Chondrocyte (in vitro differentiated cells): ENCODE data around the gene PTPRB. TPM values are rescaled to one million over a fixed set of nuclear protein-coding genes. Genes with fewer than 3 reads are reported as not detected.

Source experiments
- DNase-seq: peaks from one replicate; pipeline ENCODE4 v3.0.0; 2021; ENCODE audit warnings: mixed read lengths, low spot score
- H3K27ac Mint-ChIP-seq: one replicate; pipeline ENCODE4 v1.8.0; 2021; ENCODE audit warnings: mild to moderate bottlenecking, moderate library complexity, mixed read lengths; ENCODE audit not compliant: unreplicated experiment
- H3K27me3 Mint-ChIP-seq: 2 replicates; pipeline ENCODE4 v1.8.0; 2021; ENCODE audit warnings: low read depth, mixed read lengths
- H3K36me3 Mint-ChIP-seq: 2 replicates; pipeline ENCODE4 v1.8.0; 2021; ENCODE audit warnings: low read depth, mixed read lengths
- H3K4me1 Mint-ChIP-seq: 2 replicates; pipeline ENCODE4 v1.8.0; 2021; ENCODE audit warnings: low read depth, mild to moderate bottlenecking, mixed read lengths
- H3K4me3 Mint-ChIP-seq: one replicate; pipeline ENCODE4 v1.8.0; 2021; ENCODE audit warnings: mild to moderate bottlenecking, moderate library complexity, mixed read lengths; ENCODE audit not compliant: unreplicated experiment
- H3K9me3 Mint-ChIP-seq: 2 replicates; pipeline ENCODE4 v1.8.0; 2021; ENCODE audit warnings: low read depth, mixed read lengths
- CTCF ChIP-seq: fragments of 200-600 bp; sonication (generic); IDR thresholded peaks from 2 replicates; pipeline ENCODE4 v1.5.0; 2021; ENCODE audit warnings: antibody characterized with exemption, mild to moderate bottlenecking, moderate library complexity
- total RNA-seq: library from RNA; stranded (reverse); gene quantifications from 3 replicates; pipeline ENCODE4 v1.2.1, GENCODE V29; 2021

The PTPRB gene
- total RNA-seq, 1 donor from 2014 or later, result 0.37 TPM

GRCh38 chr12:70603044-70603443 lies 34.2 kb downstream of the PTPRB start:
- no peak overlapping the region for H3K4me3 Mint-ChIP-seq
- H3K9me3 Mint-ChIP-seq, result peaks cover 6% of the 10 kb centered on the region
- H3K36me3 Mint-ChIP-seq, result peaks cover 2% of the 10 kb centered on the region
- H3K27ac Mint-ChIP-seq, result no peak overlapping the region
- H3K27me3 Mint-ChIP-seq, result peaks cover under 1% of the 10 kb centered on the region
- H3K4me1 Mint-ChIP-seq, result no peaks in the 10 kb centered on the region
- TF ChIP-seq CTCF, result no peak
- no peak for DNase-seq

- H3K27ac Mint-ChIP-seq, result no peak overlapping the region
- TF ChIP-seq CTCF, result no peak
- peaks cover 2% of the 10 kb centered on the region for H3K27me3 Mint-ChIP-seq
Measured at GRCh38 chr12:70598467-70599193, 38.6 kb downstream of the PTPRB start.

GRCh38 chr12:70592664-70593063 lies 44.6 kb downstream of the PTPRB start:
- H3K36me3 Mint-ChIP-seq, result no peaks in the 10 kb centered on the region
- TF ChIP-seq CTCF, result no peak
- no peaks in the 10 kb centered on the region for H3K9me3 Mint-ChIP-seq
- H3K4me3 Mint-ChIP-seq, result no peak overlapping the region
- no peaks in the 10 kb centered on the region for H3K4me1 Mint-ChIP-seq
- no peak for DNase-seq
- H3K27me3 Mint-ChIP-seq, result peaks cover 2% of the 10 kb centered on the region
- H3K27ac Mint-ChIP-seq, result no peak overlapping the region

More at GRCh38 chr12:70598467-70599193, 38.6 kb downstream of the PTPRB start:
- DNase-seq, result no peak
- H3K9me3 Mint-ChIP-seq, result no peaks in the 10 kb centered on the region
- H3K4me1 Mint-ChIP-seq, result no peaks in the 10 kb centered on the region
- no peaks in the 10 kb centered on the region for H3K36me3 Mint-ChIP-seq
- no peak overlapping the region for H3K4me3 Mint-ChIP-seq

GRCh38 chr12:70590549-70591226 lies 46.5 kb downstream of the PTPRB start:
- TF ChIP-seq CTCF, result no peak
- H3K9me3 Mint-ChIP-seq, result peaks cover 6% of the 10 kb centered on the region
- no peaks in the 10 kb centered on the region for H3K36me3 Mint-ChIP-seq
- DNase-seq, result no peak
- H3K27me3 Mint-ChIP-seq, result peaks cover 2% of the 10 kb centered on the region
- H3K4me3 Mint-ChIP-seq, result no peak overlapping the region
- H3K4me1 Mint-ChIP-seq, result no peaks in the 10 kb centered on the region
- no peak overlapping the region for H3K27ac Mint-ChIP-seq

- no peak for DNase-seq
- H3K9me3 Mint-ChIP-seq, result peaks cover 8% of the 10 kb centered on the region
- no peaks in the 10 kb centered on the region for H3K4me1 Mint-ChIP-seq
- TF ChIP-seq CTCF, result peak; percentile 96
- H3K4me3 Mint-ChIP-seq, result no peak overlapping the region
- H3K36me3 Mint-ChIP-seq, result no peaks in the 10 kb centered on the region
- H3K27me3 Mint-ChIP-seq, result peaks cover 1% of the 10 kb centered on the region
- H3K27ac Mint-ChIP-seq, result no peak overlapping the region
Measured at GRCh38 chr12:70590051-70590450, 47.2 kb downstream of the PTPRB start.
